ENCODE data around the gene ELP5.

ELP5 gene

GRCh38 chr17:7219812-7220592 lies 32.0 kb upstream of the ELP5 start, which contains the start of the genes ACADVL and DLG4 (continued):
- TF ChIP-seq ZBTB44 (tag by site-specific recombination; IDR thresholded peaks at IDR 0.05), result no peak
- TF ChIP-seq REST (tag by site-specific recombination; IDR thresholded peaks at IDR 0.05), result peak; percentile 20; the same call in 1 of the 2 replicates
- no peak for TF ChIP-seq ZNF155 (tag by site-specific recombination; IDR thresholded peaks at IDR 0.05)
- TF ChIP-seq ZNF664 (tag by site-specific recombination; IDR thresholded peaks at IDR 0.05), result no peak
- no peak for TF ChIP-seq MYNN (tag by site-specific recombination; IDR thresholded peaks at IDR 0.05; ENCODE audit: borderline replicate concordance)
- no peak for TF ChIP-seq ZNF132 (tag by site-specific recombination; IDR thresholded peaks at IDR 0.05; ENCODE audit: borderline replicate concordance)
- TF ChIP-seq ZNF626 (tag by site-specific recombination; IDR thresholded peaks at IDR 0.05), result no peak
- no peak; the same call in 1 of the 2 replicates for TF ChIP-seq ZNF513 (tag by site-specific recombination; IDR thresholded peaks at IDR 0.05)
- TF ChIP-seq KLF8 (tag by site-specific recombination; IDR thresholded peaks at IDR 0.05), result 0 out of 2 replicates have a peak, but pooled peaks have one; percentile 53
- no peak for TF ChIP-seq ZNF830 (tag by site-specific recombination; IDR thresholded peaks at IDR 0.05; ENCODE audit: low read depth)
- no peak for TF ChIP-seq ZNF585B (tag by site-specific recombination; IDR thresholded peaks at IDR 0.05)
- no peak for TF ChIP-seq ZNF391 (tag by site-specific recombination; IDR thresholded peaks at IDR 0.05; ENCODE audit: borderline replicate concordance, low read depth)
- TF ChIP-seq ZNF366 (tag by site-specific recombination; conservative IDR thresholded peaks at IDR 0.05), result no peak
- no peak for TF ChIP-seq ZNF311 (tag by site-specific recombination; IDR thresholded peaks at IDR 0.05; ENCODE audit: borderline replicate concordance)
- peak; percentile 98 for TF ChIP-seq ZNF335 (tag by site-specific recombination; conservative IDR thresholded peaks at IDR 0.05)
- no peak for TF ChIP-seq SCRT1 (tag by site-specific recombination; IDR thresholded peaks at IDR 0.05; ENCODE audit: borderline replicate concordance)
- no peak for TF ChIP-seq ZNF362 (tag by site-specific recombination; IDR thresholded peaks at IDR 0.05)
- TF ChIP-seq ZNF223 (tag by site-specific recombination; IDR thresholded peaks at IDR 0.05), result no peak
- TF ChIP-seq ZBTB17 (tag by site-specific recombination; IDR thresholded peaks at IDR 0.05), result peak; percentile 98
- TF ChIP-seq GLI2 (tag by site-specific recombination; IDR thresholded peaks at IDR 0.05; ENCODE audit: borderline replicate concordance, low read depth), result no peak
- no peak; the same call in 1 of the 2 replicates for TF ChIP-seq WT1 (tag by site-specific recombination; IDR thresholded peaks at IDR 0.05)
- no peak for TF ChIP-seq ZNF10 (tag by site-specific recombination; IDR thresholded peaks at IDR 0.05)
- no peak for TF ChIP-seq ZNF423 (tag by site-specific recombination; IDR thresholded peaks at IDR 0.05)
- 0 out of 2 replicates have a peak, but pooled peaks have one; percentile 67 for TF ChIP-seq ZBTB7A (tag by site-specific recombination; IDR thresholded peaks at IDR 0.05; ENCODE audit: low read depth)
- no peak for TF ChIP-seq GLI4 (tag by site-specific recombination; IDR thresholded peaks at IDR 0.05)
- TF ChIP-seq ZNF146 (tag by site-specific recombination; IDR thresholded peaks at IDR 0.05), result peak; percentile 10; the same call in 1 of the 2 replicates
- no peak for TF ChIP-seq ZNF521 (tag by site-specific recombination; IDR thresholded peaks at IDR 0.05)
- no peak for TF ChIP-seq ZNF426 (tag by site-specific recombination; IDR thresholded peaks at IDR 0.05)
- TF ChIP-seq ZNF24 (tag by site-specific recombination; IDR thresholded peaks at IDR 0.05), result no peak
- TF ChIP-seq KLF7 (tag by site-specific recombination; IDR thresholded peaks at IDR 0.05; ENCODE audit: borderline replicate concordance), result 0 out of 2 replicates have a peak, but pooled peaks have one; percentile 20
- TF ChIP-seq PATZ1 (tag by site-specific recombination; IDR thresholded peaks at IDR 0.05), result peak; percentile 27
